Trophoblast cell (in vitro differentiated cells and primary cell): ENCODE results near the gene JCHAIN.

Experiments
- DNase-seq, 2 donors: peaks; one replicate each; pipeline ENCODE4 v3.0.0-alpha.2; 2016
- H2AFZ ChIP-seq: 2 replicates; pipeline ENCODE4 v1.6.1; 2013; ENCODE audit warnings: low read length, moderate library complexity, mild to moderate bottlenecking; ENCODE audit not compliant: insufficient read depth, poor library complexity
- H2AK5ac ChIP-seq: 2 replicates; pipeline ENCODE4 v1.6.1; 2013; ENCODE audit warnings: mild to moderate bottlenecking, low read length
- H2BK120ac ChIP-seq: 2 replicates; pipeline ENCODE4 v1.6.1; 2013; ENCODE audit warnings: low read length, mild to moderate bottlenecking, moderate library complexity; ENCODE audit not compliant: insufficient read depth, poor library complexity
- H2BK12ac ChIP-seq: 2 replicates; pipeline ENCODE4 v1.6.1; 2013; ENCODE audit warnings: mild to moderate bottlenecking, low read length, moderate library complexity
- H2BK5ac ChIP-seq: 2 replicates; pipeline ENCODE4 v1.6.1; 2013; ENCODE audit warnings: low read length, low read depth, moderate library complexity, mild to moderate bottlenecking; ENCODE audit not compliant: poor library complexity
- H3K14ac ChIP-seq: 2 replicates; pipeline ENCODE4 v1.6.1; 2013; ENCODE audit warnings: mild to moderate bottlenecking, low read length
- H3K18ac ChIP-seq: 2 replicates; pipeline ENCODE4 v1.6.1; 2013; ENCODE audit warnings: mild to moderate bottlenecking, low read length
- H3K23ac ChIP-seq: 2 replicates; pipeline ENCODE4 v1.6.1; 2013; ENCODE audit warnings: low read length
- H3K27ac ChIP-seq: 2 replicates; pipeline ENCODE4 v1.5.1; 2013; ENCODE audit warnings: low read depth, mild to moderate bottlenecking, inconsistent platforms, low read length, moderate library complexity
- H3K27me3 ChIP-seq: 2 replicates; pipeline ENCODE4 v1.6.1; 2013; ENCODE audit warnings: inconsistent platforms, mild to moderate bottlenecking, low read length, moderate library complexity; ENCODE audit not compliant: insufficient read depth
- H3K36me3 ChIP-seq, 2 experiments: 1 replicate in 1 of 2; 2 replicates in 1 of 2; pipeline ENCODE4 v1.6.1; 2013; ENCODE audit warnings: low read length in 2 of 2, mild to moderate bottlenecking in 2 of 2, moderate library complexity in 1 of 2; ENCODE audit not compliant: insufficient read depth in 2 of 2, control insufficient read depth in 1 of 2
- H3K4ac ChIP-seq: 2 replicates; pipeline ENCODE4 v1.6.1; 2013; ENCODE audit warnings: low read depth, mild to moderate bottlenecking, low read length, moderate library complexity
- H3K4me1 ChIP-seq, 2 experiments: 1 replicate in 1 of 2; 2 replicates in 1 of 2; pipeline ENCODE4 v1.6.1; 2013; ENCODE audit warnings: low read length in 2 of 2, mild to moderate bottlenecking in 2 of 2, moderate library complexity in 1 of 2; ENCODE audit not compliant: insufficient read depth in 2 of 2, control insufficient read depth in 1 of 2
- H3K4me2 ChIP-seq: 2 replicates; pipeline ENCODE4 v1.6.1; 2013; ENCODE audit warnings: inconsistent platforms, mild to moderate bottlenecking, low read length, moderate library complexity
- H3K4me3 ChIP-seq: 2 replicates; pipeline ENCODE4 v1.5.1; 2013; ENCODE audit warnings: mild to moderate bottlenecking, low read depth, low read length, inconsistent platforms
- H3K79me1 ChIP-seq: one replicate; pipeline ENCODE4 v1.6.1; 2013; ENCODE audit warnings: low read length
- H3K79me2 ChIP-seq: 2 replicates; pipeline ENCODE4 v1.6.1; 2013; ENCODE audit warnings: low read length, mild to moderate bottlenecking; ENCODE audit not compliant: control insufficient read depth, insufficient read depth, poor library complexity
- H3K9ac ChIP-seq: 2 replicates; pipeline ENCODE4 v1.6.1; 2013; ENCODE audit warnings: mild to moderate bottlenecking, low read length
- H3K9me3 ChIP-seq: 2 replicates; pipeline ENCODE4 v1.6.1; 2013; ENCODE audit warnings: low read depth, mild to moderate bottlenecking, control low read depth, inconsistent platforms, low read length; ENCODE audit not compliant: insufficient read depth
- H4K12ac ChIP-seq: 2 replicates; pipeline ENCODE4 v1.6.1; 2013; ENCODE audit warnings: low read depth, mild to moderate bottlenecking, low read length, moderate library complexity
- H4K8ac ChIP-seq: 2 replicates; pipeline ENCODE4 v1.6.1; 2013; ENCODE audit warnings: low read depth, mild to moderate bottlenecking, low read length, moderate library complexity
- H4K91ac ChIP-seq: one replicate; pipeline ENCODE4 v1.6.1; 2013; ENCODE audit warnings: low read depth, mild to moderate bottlenecking, low read length, moderate library complexity
- WGBS: extraction: QIAGEN DNeasy Blood & Tissue Kit; methylation state at CpG from one replicate; pipeline ENCODE4 v1.1.7; 2013; ENCODE audit warnings: missing lambda C conversion rate; ENCODE audit not compliant: insufficient read length, insufficient coverage; ENCODE audit errors: extremely low coverage; 5-methylcytosine and 5-hydroxymethylcytosine counted together

JCHAIN gene

DNA sequence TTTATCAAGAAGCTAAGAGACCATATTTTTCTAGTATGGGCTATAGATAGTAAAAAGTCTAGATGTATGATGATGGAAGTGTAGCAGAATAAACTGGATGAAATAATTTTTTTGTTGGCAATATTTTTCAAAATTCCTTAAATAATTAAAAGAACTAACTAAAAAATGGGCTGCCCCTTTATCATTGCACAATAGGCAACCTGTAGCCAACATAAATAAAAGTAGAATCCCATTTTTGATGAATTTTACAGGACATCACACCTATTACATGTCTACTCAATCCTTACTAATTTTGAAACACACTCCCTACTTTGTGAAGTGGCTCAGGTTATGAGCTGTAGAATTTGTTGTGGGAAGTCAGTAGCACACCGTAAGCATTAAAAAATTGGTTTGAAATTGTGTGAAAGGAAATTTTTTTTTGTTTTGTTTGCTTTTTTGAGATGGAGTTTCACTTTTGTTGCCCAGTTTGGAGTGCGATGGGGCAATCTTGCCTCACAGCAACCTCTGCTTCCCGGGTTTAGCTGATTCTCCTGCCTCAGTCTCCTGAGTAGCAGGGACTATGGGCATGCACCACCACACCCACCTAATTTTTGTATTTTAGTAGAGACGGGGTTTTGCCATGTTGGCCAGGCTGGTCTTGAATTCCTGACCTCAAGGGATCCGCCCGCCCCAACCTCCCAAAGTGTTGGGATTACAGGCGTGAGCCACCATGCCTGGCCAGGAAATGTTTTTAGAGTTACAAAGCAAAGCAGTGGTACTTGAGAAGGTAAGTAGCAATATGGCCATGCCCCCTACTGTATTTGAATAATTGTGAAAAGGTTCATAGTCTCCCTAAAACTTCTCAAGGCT lies 46.5 kb upstream of the JCHAIN start:
- Histone ChIP-seq H3K4me1 (no peaks in the 10 kb centered on the region), H3K4me2 (no peak overlapping the region), H3K79me1 (no peaks in the 10 kb centered on the region), H3K4me3 (no peak overlapping the region), H3K4ac (no peak overlapping the region), H4K12ac (no peak overlapping the region), H3K9me3 (no peaks in the 10 kb centered on the region), H4K8ac (no peak overlapping the region), H2AFZ (no peak overlapping the region), H2AK5ac (no peak overlapping the region), H3K27ac (no peak overlapping the region), H4K91ac (no peak overlapping the region), H3K9ac (no peak overlapping the region), H2BK12ac (no peak overlapping the region), H3K27me3 (no peaks in the 10 kb centered on the region), H2BK5ac (no peak overlapping the region), H3K23ac (no peak overlapping the region), H3K18ac (no peak overlapping the region), H3K14ac (no peak overlapping the region), H2BK120ac (no peak overlapping the region), H3K36me3 (no peaks in the 10 kb centered on the region), H3K79me2 (no peaks in the 10 kb centered on the region)
- WGBS, result 100% methylated on average over 1 of the region's 7 CpGs
- no peak for DNase-seq

GRCh38 chr4:70712150-70712549 lies 45.8 kb upstream of the JCHAIN start:
- Histone ChIP-seq H4K91ac (no peak overlapping the region), H3K27me3 (no peaks in the 10 kb centered on the region)
- no CpG with 5 or more reads among the region's 3 CpGs for WGBS

GRCh38 chr4:70711599-70711998 lies 45.3 kb upstream of the JCHAIN start:
- no peak overlapping the region for H2BK5ac ChIP-seq
- H3K79me2 ChIP-seq, result no peaks in the 10 kb centered on the region
- no peak overlapping the region for H2BK12ac ChIP-seq
- no peak overlapping the region for H3K23ac ChIP-seq
- no peaks in the 10 kb centered on the region for H3K36me3 ChIP-seq
- no peak overlapping the region for H3K4me3 ChIP-seq
- no peak overlapping the region for H3K9ac ChIP-seq
- H3K4me2 ChIP-seq, result no peak overlapping the region
- no peak overlapping the region for H3K27ac ChIP-seq
- H4K8ac ChIP-seq, result no peak overlapping the region
- H3K4me1 ChIP-seq, result peaks cover 0 to under 1% of the 10 kb centered on the region in 2 experiments
- no peak overlapping the region for H2AK5ac ChIP-seq
- no peak overlapping the region for H4K91ac ChIP-seq
- no peak for DNase-seq
- no peaks in the 10 kb centered on the region for H3K9me3 ChIP-seq
- no CpG with 5 or more reads among the region's 3 CpGs for WGBS
- no peak overlapping the region for H4K12ac ChIP-seq
- no peak overlapping the region for H3K14ac ChIP-seq
- no peak overlapping the region for H3K4ac ChIP-seq
- H2AFZ ChIP-seq, result no peak overlapping the region
- H3K79me1 ChIP-seq, result no peaks in the 10 kb centered on the region
- H3K27me3 ChIP-seq, result no peaks in the 10 kb centered on the region
- peak overlapping the region; percentile 9 for H3K18ac ChIP-seq
- no peak overlapping the region for H2BK120ac ChIP-seq

More at GRCh38 chr4:70712150-70712549, 45.8 kb upstream of the JCHAIN start:
- Histone ChIP-seq H2AFZ (no peak overlapping the region), H2BK120ac (no peak overlapping the region), H3K9ac (no peak overlapping the region), H3K4ac (no peak overlapping the region), H3K27ac (no peak overlapping the region), H3K79me1 (no peaks in the 10 kb centered on the region), H3K4me2 (no peak overlapping the region), H2BK12ac (no peak overlapping the region), H3K18ac (no peak overlapping the region), H2AK5ac (no peak overlapping the region), H3K4me3 (no peak overlapping the region), H4K12ac (no peak overlapping the region), H3K9me3 (no peaks in the 10 kb centered on the region), H4K8ac (no peak overlapping the region), H3K23ac (no peak overlapping the region), H2BK5ac (no peak overlapping the region), H3K14ac (no peak overlapping the region), H3K4me1 (no peaks in the 10 kb centered on the region), H3K36me3 (no peaks in the 10 kb centered on the region), H3K79me2 (no peaks in the 10 kb centered on the region)
- no peak for DNase-seq

DNA sequence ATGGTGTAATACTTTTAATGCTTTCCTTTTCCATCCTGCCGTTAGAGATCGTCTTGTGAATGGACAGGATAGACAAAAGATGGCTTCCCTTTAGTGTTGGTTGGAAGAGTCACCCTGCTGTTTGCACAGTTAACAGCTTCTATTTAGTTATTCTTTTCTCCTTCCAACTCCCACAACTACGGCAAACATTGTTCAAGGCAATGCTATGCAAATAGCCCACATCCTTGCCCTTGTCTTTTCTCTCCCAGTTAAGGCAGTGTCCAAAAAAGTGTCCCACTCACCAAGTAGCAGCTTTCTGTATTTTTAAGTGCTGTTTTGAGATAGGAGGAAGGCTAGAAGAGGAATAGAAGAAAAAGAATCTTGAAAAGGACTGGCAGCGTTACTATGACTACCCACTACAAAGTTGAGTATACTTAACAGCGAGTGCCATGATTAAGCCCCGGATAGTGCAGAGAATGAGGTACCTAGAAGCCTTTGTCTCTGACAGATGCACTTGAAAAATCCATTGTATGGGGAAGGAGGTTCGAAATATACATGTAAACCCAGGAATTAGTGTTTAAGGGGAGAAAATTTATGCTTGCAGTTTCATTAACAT lies 43.4 kb upstream of the JCHAIN start:
- Histone ChIP-seq H3K27me3 (no peaks in the 10 kb centered on the region), H4K8ac (no peak overlapping the region), H3K79me2 (peaks cover 10% of the 10 kb centered on the region), H3K9me3 (no peaks in the 10 kb centered on the region), H2BK5ac (no peak overlapping the region), H2BK12ac (no peak overlapping the region), H3K18ac (no peak overlapping the region), H2AK5ac (no peak overlapping the region), H2BK120ac (no peak overlapping the region), H3K4ac (no peak overlapping the region), H3K27ac (no peak overlapping the region), H3K4me1 (peaks cover 0 to 6% of the 10 kb centered on the region in 2 experiments), H3K4me3 (no peak overlapping the region), H2AFZ (no peak overlapping the region), H3K14ac (no peak overlapping the region), H4K12ac (no peak overlapping the region), H3K36me3 (no peaks in the 10 kb centered on the region), H3K4me2 (no peak overlapping the region), H3K79me1 (peaks cover 12% of the 10 kb centered on the region), H3K9ac (no peak overlapping the region), H4K91ac (no peak overlapping the region), H3K23ac (no peak overlapping the region)
- WGBS, result no CpG with 5 or more reads among the region's 7 CpGs
- no peak for DNase-seq
